CD4-positive, alpha-beta T cell treated with Interleukin-4 for 1 hour (primary cell): ENCODE measurements around the gene ARL2BP.
"Not testable (repeated sequence)": the region's sequence is repeated elsewhere in the genome, so short reads cannot be mapped to it uniquely, and the experiment has no call there.

ENCODE experiments used
- DNase-seq, 2 donors: peaks; one replicate each; pipeline ENCODE4 v3.0.0-alpha.2; 2020 to 2022

The ARL2BP gene

DNA sequence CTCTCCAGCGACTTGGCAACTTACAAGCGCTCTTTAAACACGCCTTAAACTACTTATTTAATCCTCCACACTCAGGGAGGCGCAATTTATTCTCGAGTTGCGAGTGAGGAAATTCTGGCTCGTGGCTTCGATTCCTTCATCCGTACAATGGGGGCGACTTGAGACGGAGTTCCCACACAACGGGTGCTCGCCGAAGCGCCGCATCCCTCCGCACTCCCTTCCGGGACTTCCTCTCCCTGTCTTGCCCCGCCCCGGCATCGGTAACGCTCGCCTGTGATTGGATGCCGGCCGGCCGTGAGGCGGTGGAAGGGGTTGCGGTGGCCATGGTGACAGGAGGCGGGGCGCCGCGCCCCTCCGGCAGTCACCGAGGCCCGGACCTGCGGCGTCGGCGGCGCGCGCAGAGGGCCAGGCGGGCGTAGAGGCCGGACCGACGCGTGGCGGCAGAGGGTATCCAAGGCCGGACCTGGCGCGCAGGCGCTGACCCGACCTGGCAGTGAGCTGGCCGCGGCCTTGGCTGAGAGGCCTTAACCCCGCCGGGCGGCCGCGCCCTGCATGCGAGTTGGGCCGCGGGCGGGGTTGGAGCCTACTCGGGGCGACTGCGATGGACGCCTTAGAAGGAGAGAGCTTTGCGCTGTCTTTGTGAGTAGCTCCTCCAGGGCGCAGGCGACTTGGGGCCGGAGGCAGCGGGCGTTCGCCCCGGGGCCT lies at the start of gene ARL2BP:
Gene ARL2BP, plus strand, starts transcription at position 493 of the 705 bp plus-strand sequence. Its CDS starts 109 bp downstream, at position 602.
- peak; percentile 96 to 97 for DNase-seq

DNA sequence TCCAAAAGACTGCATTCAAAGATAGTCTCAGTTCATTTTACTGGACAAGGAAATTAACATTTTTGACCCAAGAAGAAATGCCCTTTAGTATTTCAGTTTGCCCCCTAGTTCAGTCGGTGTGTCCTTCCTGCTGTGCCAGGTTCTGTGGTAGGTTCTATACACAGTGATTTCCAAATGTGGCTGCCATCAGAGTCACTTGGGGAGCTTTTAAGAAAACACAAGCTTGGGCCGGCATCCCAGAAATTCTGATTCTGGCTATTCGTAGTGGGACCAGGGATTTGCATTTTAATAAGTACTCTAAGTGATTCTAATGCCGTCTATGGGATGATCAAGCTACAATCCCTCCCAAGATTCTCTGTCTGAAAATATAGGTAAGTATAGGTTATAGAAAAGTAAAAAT lies 48.8 kb upstream of the ARL2BP start:
- no peak for DNase-seq

DNA sequence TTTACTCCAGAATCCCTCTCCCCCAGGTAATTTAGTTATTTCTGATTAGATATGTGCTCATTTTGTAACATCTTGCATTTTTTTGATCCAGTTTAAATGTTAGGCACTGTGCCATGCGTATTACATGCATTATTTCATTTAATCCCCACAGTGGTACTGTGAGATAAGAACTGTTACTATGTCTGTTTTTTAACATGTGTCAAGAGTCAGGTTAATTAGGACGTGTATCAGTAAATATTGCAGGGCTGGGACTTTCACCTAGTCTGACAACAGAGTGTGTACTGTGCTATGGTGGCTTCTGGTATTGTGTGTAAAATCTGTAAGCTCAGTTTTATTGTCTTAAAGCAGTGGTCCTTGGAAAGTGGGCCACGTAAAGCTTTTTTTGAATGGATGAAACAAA lies 48.3 kb upstream of the ARL2BP start:
- no peak for DNase-seq

DNA sequence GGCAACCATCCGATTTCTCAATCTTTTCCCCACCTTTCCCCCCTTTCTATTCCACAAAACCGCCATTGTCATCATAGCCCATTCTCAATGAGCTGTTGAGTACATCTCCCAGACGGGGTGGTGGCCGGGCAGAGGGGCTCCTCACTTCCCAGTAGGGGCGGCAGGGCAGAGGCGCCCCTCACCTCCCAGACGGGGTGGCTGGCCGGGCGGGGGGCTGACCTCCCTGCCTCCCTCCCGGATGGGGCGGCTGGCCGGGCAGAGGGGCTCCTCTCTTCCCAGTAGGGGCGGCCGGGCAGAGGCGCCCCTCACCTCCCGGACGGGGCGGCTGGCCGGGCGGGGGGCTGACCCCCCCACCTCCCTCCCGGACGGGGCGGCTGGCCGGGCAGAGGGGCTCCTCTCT lies 44.7 kb upstream of the ARL2BP start:
- DNase-seq = not testable (repeated sequence)

DNA sequence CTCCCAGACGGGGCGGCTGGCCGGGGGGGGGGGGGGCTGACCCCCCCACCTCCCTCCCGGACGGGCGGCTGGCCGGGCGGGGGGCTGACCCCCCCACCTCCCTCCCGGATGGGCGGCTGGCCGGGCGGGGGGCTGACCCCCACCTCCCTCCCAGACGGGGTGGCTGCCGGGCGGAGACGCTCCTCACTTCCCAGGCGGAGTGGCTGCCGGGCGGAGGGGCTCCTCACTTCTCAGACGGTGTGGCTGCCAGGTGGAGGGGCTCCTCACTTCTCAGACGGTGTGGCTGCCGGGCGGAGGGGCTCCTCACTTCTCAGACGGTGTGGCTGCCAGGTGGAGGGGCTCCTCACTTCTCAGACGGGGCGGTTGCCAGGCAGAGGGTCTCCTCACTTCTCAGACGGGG lies 44.1 kb upstream of the ARL2BP start:
- not testable (repeated sequence) for DNase-seq

DNA sequence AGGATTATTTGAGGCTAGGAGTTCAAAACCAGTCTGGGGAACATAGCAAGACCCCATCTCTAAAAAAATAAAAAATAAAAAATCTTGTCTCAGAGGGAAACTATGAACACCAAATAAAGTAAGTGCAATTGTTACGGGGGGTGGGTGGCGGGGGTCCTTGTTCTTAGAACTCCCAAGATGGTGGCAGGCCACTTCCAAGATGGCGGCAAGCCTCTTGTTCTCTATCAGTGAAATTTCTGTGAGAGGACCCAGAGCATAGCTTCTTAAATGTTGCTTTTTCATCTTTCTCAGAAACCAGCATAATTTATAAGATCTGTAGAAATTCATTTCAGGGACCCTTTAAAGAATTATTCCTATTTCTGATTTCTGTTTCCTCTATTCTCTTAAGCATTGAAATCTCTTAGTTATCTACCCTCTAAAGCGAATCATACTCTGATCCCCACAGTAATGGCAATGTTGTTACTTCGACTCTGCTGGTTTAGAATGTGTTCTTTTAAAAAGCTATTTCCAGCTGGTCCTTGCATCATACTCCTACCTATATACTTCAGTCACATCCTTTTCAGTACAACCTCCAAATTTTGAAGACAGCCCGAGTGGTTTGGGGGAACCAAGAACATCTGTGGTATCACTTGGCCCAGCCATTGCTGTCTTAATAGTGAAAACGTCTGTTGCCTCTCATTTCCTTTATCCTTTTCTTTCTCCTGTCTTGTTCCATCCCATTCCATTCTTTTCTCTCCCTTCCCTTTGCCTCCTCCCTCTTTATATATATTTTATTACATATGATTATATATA lies 42.8 kb upstream of the ARL2BP start:
- no peak for DNase-seq

DNA sequence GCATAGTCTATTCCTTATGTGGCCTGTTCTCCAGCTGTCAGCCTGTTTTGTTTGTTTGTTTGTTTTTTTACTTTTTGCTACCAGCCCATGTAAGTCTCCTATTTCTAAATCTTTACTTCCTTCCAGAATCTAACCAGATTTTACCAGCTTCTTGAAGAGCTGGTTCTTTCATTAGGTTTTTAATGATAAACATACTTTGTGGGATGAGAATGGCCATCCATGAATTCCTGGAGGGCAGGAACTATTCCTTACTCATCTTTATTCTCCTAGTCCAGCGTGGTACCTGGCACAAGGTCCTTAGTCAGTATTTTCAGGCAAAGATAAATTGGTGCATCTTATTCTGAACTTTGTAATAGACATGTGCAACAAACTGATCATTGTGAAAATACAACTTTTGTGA lies 41.6 kb upstream of the ARL2BP start:
- DNase-seq = no peak

DNA sequence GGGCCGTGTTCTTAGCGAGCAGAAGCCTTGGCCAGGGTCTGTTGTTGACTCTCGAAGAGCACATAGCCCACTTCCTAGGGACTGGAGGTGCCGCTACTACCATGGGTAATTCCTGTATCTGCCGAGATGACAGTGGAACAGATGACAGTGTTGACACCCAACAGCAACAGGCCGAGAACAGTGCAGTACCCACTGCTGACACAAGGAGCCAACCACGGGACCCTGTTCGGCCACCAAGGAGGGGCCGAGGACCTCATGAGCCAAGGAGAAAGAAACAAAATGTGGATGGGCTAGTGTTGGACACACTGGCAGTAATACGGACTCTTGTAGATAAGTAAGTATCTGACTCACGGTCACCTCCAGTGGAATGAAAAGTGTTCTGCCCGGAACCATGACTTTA lies 40.4 kb upstream of the ARL2BP start:
- DNase-seq = no peak

DNA sequence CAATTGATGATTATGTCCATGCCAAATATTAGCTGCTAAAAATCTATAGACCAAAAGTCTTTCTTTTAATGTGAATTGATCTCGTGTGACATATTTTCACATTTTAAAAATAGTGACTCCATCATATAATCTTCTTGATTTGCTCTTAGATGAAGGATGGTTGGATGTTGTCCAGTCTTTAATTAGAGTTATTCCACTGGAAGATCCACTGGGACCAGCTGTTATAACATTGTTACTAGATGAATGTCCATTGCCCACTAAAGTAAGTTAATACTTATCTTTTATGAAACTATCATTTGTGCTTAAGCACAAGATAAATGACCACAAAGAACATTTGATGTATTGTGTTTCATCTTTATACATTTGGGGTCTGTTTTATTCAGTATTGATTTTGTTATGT lies 36.1 kb upstream of the ARL2BP start:
- DNase-seq = no peak

DNA sequence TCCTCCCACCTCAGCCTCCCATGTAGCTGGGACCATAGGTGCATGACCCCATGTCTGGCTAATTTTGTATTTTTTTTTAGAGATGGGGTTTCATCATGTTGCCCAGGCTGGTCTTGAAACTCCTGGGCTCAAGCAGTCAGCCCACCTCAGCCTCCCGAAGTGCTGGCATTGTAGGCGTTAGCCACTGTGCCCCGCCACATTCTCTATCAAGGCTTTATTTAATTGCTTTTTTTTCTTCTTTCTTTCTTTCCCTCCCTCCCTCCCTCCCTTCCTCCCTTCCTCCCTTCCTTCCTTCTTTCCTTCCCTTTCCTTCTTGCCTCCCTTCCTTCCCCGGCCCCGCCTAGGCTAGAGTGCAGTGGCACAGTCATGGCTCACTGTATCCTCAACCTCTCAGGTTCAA lies 35.3 kb upstream of the ARL2BP start:
- DNase-seq = no peak

DNA sequence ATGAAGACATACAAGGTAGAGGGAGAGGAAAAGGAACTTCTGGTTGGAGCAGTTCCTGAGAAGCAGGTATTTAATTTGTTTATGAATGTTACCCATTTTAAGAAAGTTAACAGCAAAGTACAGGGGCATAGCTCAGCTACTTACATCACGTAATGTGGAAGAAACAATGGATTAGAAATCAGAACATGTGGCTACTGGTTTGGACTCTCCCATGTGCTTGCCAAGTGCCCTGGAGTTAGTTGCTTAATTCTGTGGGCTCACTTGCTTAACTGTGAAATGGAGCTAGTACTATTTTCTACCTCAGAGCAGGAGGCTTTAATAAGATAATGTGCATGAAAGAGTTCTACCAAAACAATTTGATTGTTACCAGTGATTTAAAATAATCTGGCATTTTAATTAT lies 31.6 kb upstream of the ARL2BP start:
- no peak for DNase-seq

DNA sequence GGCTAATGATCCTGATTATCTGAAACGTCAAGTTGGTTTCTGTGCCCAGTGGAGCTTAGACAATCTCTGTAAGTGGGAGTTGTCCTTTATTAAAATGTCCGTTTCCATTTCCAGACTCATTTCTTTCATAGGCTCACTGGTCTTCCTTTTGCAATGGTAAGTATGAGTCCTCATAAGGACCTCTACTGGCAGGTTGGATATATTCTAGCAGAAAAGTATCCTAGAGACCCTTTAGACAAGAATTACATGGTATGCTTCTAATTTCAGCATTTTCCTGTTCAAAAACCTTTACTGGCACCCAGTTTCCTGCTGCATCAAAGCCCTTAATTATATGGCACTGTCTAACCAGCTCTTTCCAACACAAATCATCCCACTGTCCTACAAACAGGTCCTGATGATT lies 28.1 kb upstream of the ARL2BP start:
- DNase-seq = no peak

DNA sequence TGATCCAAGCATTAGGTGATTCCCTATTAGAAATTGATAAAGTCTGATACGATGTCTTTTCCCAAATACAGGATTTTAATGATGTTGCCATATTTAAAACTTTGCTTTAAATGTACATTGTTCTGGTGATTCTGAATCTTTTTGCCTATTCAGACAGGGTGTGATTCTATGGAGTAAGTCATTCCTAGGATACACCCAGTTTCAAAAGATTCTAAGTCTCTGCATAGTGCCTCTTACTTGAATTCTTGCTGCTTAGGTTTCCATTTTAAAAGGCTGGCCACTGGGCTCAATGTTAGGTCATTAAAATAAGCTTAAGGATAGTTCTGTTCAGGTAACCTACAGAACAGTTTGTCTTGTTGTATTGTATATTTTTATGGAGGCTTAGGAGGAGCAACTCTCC lies 22.0 kb upstream of the ARL2BP start:
- DNase-seq = no peak

DNA sequence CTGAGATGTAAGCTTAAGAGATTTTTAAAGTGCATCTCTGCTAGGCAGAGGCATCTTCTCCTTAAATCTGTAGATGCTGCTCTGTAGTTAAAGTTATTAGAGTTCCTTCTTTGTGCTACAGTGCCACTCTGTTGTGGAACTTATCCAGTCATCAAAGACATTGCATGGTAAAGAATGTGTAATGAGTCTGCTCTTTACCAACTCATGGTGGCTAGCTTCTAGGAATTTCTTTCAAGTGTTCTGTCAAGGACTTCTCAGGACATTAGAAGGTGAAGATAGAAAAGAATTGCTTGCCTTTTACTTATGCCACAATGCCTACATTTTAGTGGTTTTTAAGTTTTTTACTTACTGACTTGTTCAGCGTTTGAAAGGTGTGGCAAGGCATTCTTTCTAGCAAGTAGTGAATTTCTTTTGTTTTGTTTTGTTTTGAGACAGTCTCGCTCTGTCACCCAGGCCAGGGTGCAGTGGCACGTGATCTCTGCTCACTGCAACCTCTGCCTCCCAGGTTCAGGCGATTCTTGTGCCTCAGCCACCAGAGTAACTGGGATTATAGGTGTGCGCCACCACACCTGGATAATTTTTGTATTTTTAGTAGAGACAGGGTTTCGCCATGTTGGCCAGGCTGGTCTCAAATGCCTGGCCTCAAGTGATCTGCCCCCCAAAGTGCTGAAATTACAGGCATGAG lies 20.3 kb upstream of the ARL2BP start:
- no peak for DNase-seq

DNA sequence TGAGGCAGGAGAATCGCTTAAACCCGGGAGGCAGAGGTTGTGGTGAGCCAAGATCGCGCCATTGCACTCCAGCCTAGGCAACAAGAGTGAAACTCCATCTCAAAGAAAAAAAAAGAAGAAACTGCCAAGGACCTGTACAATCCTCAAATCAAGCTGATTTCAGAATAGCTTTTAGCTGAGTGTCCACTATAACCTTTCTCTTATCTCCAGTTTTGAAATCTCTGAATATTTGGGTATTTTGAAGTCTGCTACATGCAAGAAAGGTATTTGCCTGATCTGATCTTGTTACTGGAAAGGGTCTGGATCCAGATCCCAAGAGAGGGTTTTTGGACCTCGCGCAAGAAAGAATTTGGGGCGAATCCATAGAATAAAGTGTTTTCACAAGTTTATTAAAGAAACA lies 19.1 kb upstream of the ARL2BP start:
- no peak for DNase-seq

DNA sequence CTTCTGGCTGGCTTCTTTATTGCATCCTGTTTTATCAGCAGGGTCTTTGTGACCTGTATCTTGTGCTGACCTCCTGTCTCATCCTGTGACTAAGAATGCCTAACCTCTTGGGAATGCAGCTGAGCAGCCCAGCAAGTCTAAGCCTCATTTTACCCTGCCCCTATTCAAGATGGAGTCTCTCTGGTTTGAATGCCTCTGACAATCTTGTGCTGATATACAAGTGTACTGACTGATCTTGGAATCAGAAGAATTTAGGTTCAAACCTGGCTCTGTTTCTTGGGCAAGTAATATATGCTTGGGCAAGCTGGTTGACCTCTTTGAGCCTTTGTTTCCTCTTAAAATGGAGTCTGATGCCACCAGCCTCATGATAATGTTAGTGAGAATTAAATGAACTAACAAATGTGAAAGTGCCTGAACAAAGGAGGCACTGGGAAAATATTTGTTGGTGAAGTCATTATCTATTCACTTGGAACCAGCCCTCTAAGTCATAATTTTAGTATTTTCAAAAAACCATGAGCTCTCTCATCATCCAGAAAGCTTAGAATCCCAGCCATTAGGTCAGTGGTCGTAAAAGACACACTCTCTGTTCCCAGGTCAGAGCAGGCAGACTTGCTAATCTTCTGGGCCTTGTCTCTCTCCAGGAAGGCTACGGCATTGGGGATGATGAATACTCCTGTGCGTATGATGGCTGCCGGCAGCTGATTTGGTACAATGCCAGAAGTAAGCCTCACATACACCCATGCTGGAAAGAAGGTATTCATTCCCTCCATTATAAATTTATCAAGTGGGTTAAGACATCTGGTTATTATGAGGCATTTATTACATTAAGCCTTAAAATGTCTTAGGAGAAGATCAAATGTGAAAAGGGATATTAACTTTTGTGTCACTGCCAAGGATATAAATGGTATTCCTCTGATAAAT lies 18.1 kb upstream of the ARL2BP start:
- no peak for DNase-seq

DNA sequence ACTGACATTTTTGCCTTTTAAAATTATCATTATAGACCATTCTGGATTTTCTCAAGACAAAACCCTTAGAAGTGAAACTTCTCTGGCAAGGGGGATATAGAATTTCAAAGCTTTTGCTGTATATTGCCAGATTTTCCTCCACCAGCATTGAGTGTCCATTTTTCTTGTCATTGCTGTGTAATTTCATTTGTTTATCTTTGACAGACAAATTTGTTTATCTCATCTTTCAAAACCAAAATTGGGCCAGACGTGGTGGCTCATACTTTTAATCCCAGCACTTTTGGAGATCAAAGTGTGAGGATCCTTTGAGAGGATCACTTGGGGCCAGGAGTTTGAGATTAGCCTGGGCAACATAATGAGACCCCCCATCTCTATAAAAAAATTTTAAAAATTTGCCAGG lies 16.0 kb upstream of the ARL2BP start:
- DNase-seq = no peak

DNA sequence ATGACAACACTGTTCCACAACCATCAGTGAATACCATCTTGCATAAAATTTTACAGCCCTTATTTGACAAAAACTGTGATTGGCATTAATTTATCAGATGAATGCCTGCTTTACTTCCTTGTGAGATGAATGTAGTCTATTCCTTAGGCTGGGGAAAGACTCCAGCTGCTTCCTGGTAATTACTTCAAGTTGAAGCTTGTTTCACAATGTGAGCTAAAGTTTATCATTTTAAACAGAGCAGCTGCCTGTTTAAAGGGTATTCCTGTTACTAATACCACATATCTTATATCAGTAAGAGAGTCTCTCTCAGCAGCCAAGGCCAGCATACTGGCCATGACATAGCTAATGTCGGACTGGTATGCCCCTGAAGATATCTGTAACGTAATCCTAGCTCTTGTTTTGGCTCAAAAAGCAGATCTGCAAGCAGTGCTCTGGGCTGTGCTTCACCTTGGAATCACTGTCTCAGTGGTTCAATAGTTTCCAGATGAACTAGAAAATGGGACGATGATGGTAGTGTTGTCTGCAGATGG lies 13.2 kb upstream of the ARL2BP start:
- DNase-seq = no peak

DNA sequence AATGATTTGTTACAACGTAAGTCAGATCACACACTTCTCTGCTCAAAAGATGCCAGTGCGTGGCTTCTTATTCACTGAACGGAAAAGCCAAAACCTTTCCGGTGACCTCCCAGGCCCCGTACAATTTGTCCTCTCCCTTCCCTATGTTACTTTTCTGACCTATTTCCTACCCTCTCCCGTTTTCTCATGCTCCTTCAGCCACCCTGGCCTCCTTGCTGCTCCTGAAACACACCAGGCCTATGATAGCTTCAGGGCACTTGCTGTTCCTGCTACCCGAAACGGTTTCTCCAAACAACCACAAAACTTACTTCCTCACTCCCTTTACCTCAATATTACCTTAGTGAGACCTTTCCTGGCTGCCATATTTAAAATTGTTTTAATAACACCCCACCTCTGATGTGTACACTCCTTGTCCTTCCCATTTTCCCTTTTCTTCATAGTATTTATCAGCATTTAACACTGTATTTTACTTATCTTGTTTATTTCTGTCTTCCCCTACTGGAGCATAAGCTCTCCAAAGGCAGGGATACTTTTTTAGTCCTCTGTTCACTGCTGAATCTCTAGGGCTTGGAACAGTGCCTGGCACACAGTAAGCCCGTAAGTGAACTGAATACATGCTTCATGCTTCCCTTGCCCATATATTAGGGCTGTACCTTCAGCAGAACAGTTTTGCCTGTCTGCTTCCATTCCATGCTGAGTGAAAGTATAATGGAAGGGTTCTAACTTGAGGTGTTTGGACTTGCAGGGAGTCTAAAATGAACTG lies 10.9 kb upstream of the ARL2BP start:
- no peak for DNase-seq

DNA sequence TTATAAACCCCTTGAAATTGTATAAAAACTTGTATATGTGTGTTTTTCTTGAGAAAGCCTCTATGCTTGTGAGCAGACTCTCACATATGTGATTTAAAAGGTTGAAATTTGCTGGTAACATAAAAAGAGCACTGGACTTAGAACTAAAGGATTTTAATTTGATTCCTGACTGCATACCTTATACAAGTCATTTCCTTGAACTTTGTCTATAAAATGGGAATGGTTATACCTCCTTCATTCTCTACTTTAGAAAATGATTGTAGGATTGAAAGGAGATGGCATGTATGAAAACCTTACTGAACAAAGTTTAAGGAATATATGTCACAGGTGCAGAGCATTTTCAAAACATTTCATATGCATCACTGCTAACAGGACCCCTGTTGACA lies 10.4 kb upstream of the ARL2BP start:
- DNase-seq = no peak

DNA sequence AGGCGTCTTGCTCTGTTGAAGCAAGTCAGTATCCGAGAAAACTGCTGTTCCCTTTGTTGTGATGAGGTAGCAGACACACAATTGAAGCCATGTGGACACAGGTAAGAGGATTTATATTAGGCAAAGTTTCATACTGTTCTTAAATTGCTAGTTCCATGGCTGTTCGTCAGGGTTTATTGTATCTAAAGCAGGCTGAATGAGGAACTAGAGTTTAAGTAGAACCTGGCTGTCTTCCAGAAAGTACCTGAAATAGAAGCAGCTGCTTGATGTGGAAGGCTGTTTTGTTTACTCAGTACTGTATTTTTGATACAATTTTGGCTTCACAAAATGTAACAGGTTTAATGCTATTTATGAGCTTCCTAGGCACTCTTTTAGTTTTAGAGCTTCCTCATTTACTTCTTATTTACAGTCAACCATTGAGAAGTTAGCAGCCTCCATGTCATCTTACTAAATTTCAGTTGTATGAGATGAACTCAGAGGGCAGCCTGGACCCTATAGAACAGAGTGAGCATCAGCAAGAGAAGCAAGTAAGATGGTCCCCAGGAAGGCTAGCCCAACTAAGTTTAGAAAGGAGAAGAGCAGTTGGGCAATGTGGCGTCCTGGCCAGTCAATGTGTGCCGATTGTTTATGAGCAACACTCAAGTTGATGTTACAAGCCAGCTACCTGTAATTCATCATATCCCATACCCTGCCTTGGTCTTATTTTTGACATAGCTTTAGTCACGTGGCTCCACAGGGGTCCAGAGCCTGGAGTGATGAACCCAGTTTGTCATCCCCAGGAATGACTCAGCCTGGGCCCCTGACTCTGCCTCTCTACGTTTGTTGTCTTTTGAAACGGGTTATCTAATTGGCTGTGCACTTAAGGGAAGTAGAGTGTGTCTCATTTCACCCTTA lies 9.7 kb upstream of the ARL2BP start:
- no peak for DNase-seq
